ENCODE measurements around the gene KDM3B.
"Not testable (repeated sequence)": the region's sequence is repeated elsewhere in the genome, so short reads cannot be mapped to it uniquely, and the experiment has no call there.

KDM3B gene

GRCh38 chr5:138352071-138352721 lies at the start of gene KDM3B:
Gene KDM3B, plus strand, starts transcription at chr5:138352685. Its CDS starts 111 bp downstream, at chr5:138352796.
- peak; percentile 94 for DNase-seq

- no peak for DNase-seq
These were observed 49.1 kb upstream of the KDM3B start for GRCh38 chr5:138303372-138303771.

GRCh38 chr5:138305797-138306196 lies 46.7 kb upstream of the KDM3B start:
- DNase-seq = peak; percentile 92

GRCh38 chr5:138315751-138316278 lies 36.7 kb upstream of the KDM3B start:
- DNase-seq = no peak

- DNase-seq = no peak
These were observed 36.1 kb upstream of the KDM3B start for GRCh38 chr5:138316355-138316754.

- not testable (repeated sequence) for DNase-seq
These were observed 34.3 kb upstream of the KDM3B start for GRCh38 chr5:138318211-138318610.

GRCh38 chr5:138330813-138331448 lies 21.6 kb upstream of the KDM3B start:
- no peak for DNase-seq

- peak; percentile 100 for DNase-seq
These were observed 20.8 kb upstream of the KDM3B start, which contains the start of gene CDC25C for GRCh38 chr5:138331449-138332368. Gene CDC25C, minus strand, starts transcription at chr5:138331804. Its CDS starts 624 bp downstream, at chr5:138331180.

- DNase-seq = no peak
These were observed 17.5 kb upstream of the KDM3B start for GRCh38 chr5:138334867-138335447.

GRCh38 chr5:138336952-138337684 lies 15.4 kb upstream of the KDM3B start:
- DNase-seq = peak; percentile 90

GRCh38 chr5:138337685-138338410 lies 14.6 kb upstream of the KDM3B start, which contains the start of gene FAM53C:
Gene FAM53C, plus strand, starts transcription at chr5:138338266. Its CDS starts 3,070 bp downstream, at chr5:138341336.
- DNase-seq = peak; percentile 96

- no peak for DNase-seq
These were observed 13.9 kb upstream of the KDM3B start for GRCh38 chr5:138338411-138339090.

GRCh38 chr5:138339091-138339456 lies 13.4 kb upstream of the KDM3B start:
- peak; percentile 34 for DNase-seq

- DNase-seq = peak; percentile 54
These were observed 13.0 kb upstream of the KDM3B start for GRCh38 chr5:138339464-138339863.

GRCh38 chr5:138340008-138340407 lies 12.5 kb upstream of the KDM3B start:
- DNase-seq = no peak

GRCh38 chr5:138344887-138345622 lies 7.4 kb upstream of the KDM3B start:
- no peak for DNase-seq

- DNase-seq = no peak
These were observed 5.6 kb upstream of the KDM3B start for GRCh38 chr5:138346889-138347288.

- no peak for DNase-seq
These were observed 2.5 kb upstream of the KDM3B start for GRCh38 chr5:138349852-138350562.

GRCh38 chr5:138350563-138350890 lies 2.0 kb upstream of the KDM3B start:
- DNase-seq = no peak
